ENCODE data around the gene MYL2.

GRCh38 chr12:110907583-110907982, 12.8 kb downstream of the MYL2 start:
- TF ChIP-seq CTCF (IDR thresholded peaks at IDR 0.05; ENCODE audit: low read depth, low read length, missing input control) (no peak), RXRA (IDR thresholded peaks at IDR 0.05) (no peak), REST (IDR thresholded peaks at IDR 0.05) (no peak), YY1 (IDR thresholded peaks at IDR 0.05) (no peak), JUND (IDR thresholded peaks at IDR 0.05) (no peak), EGR1 (IDR thresholded peaks at IDR 0.05; ENCODE audit: low read depth in 2 of 2) (no peak), ATF3 (IDR thresholded peaks at IDR 0.05) (no peak), SP1 (IDR thresholded peaks at IDR 0.05) (no peak)
